Activated CD4-positive, alpha-beta T cell treated with anti-CD3 and anti-CD28 coated beads for 36 hours (primary cell): Measurements from ENCODE around the gene CRYBA2. TPM values are rescaled to one million over a fixed set of nuclear protein-coding genes. Genes with fewer than 3 reads are reported as not detected.
A peak's percentile ranks its signal among the peaks of the same experiment; 100 is the strongest.

Experiments
- ATAC-seq: fragments of 200-7000 bp; cut with Tn5 transposase; one replicate; pipeline ENCODE4 v1.10.0; 2021; ENCODE audit warnings: mild to moderate bottlenecking, moderate library complexity
- CTCF ChIA-PET: fragments of 350-600 bp; sonication (Branson Sonifier 250); formaldehyde crosslinking; loops from one replicate; lab custom pipeline; 2021; ENCODE audit warnings: antibody characterized with exemption; lab: Charles Lee
- POLR2A ChIA-PET: fragments of 350-600 bp; sonication (Branson Sonifier 250); formaldehyde crosslinking; loops from one replicate; lab custom pipeline; 2021; ENCODE audit warnings: antibody characterized with exemption, inconsistent platforms; lab: Charles Lee
- DNase-seq: peaks from one replicate; pipeline ENCODE4 v3.0.0-alpha.2; 2020
- H3K27ac Mint-ChIP-seq: one replicate; pipeline ENCODE4 v1.8.0; 2021; ENCODE audit warnings: mixed read lengths
- H3K27me3 Mint-ChIP-seq: one replicate; pipeline ENCODE4 v1.8.0; 2021; ENCODE audit warnings: mixed read lengths
- H3K36me3 Mint-ChIP-seq: one replicate; pipeline ENCODE4 v1.8.0; 2021; ENCODE audit warnings: low read depth, mixed read lengths
- H3K4me1 Mint-ChIP-seq: one replicate; pipeline ENCODE4 v1.8.0; 2021; ENCODE audit warnings: mixed read lengths
- H3K4me3 Mint-ChIP-seq: one replicate; pipeline ENCODE4 v1.8.0; 2021; ENCODE audit warnings: mild to moderate bottlenecking, moderate library complexity, mixed read lengths
- H3K9me3 Mint-ChIP-seq: one replicate; pipeline ENCODE4 v1.8.0; 2021; ENCODE audit warnings: low read depth, mixed read lengths
- intact Hi-C, 2 experiments: fragments of 100-400 bp; cut with DNase I in 1 of 2; cut with micrococcal nuclease in 1 of 2; formaldehyde crosslinking; loops; one replicate each; pipeline versions ENCODE4 v1.14.2 to v1.15.1; 2022 to 2024; cut with DNase I, micrococcal nuclease
- total RNA-seq, 2 experiments: library from RNA; stranded (reverse); gene quantifications; one replicate each; pipeline ENCODE4 v1.2.3, GENCODE V29; 2021

The CRYBA2 gene
- total RNA-seq, 2 experiments from 2014 or later: not detected

GRCh38 chr2:218961651-218962570 lies 31.3 kb downstream of the CRYBA2 start:
- POLR2A ChIA-PET: interaction anchor here (0.6 kb wide), 1 partner anchor 93 kb away, joined by 3 read pairs; no protein-coding TSS in a partner anchor
- ATAC-seq (no peak), DNase-seq (peak; percentile 51)
- CTCF ChIA-PET: interaction anchor here (0.6 to 1.8 kb wide), 6 partner anchors 14 to 96 kb away, joined by 3 to 8 read pairs (median 4); no protein-coding TSS in a partner anchor
- Mint-ChIP-seq H3K4me3 (no peak overlapping the region), H3K27ac (no peak overlapping the region), H3K4me1 (peaks cover 11% of the 10 kb centered on the region), H3K9me3 (no peaks in the 10 kb centered on the region), H3K27me3 (peaks cover 70% of the 10 kb centered on the region), H3K36me3 (no peaks in the 10 kb centered on the region)
- intact Hi-C loops: loop anchor here in 1 of 2 experiments (2.0 to 5.0 kb wide), 2 partner anchors 35 to 345 kb away; partner anchors contain the start of gene PTPRN

DNA sequence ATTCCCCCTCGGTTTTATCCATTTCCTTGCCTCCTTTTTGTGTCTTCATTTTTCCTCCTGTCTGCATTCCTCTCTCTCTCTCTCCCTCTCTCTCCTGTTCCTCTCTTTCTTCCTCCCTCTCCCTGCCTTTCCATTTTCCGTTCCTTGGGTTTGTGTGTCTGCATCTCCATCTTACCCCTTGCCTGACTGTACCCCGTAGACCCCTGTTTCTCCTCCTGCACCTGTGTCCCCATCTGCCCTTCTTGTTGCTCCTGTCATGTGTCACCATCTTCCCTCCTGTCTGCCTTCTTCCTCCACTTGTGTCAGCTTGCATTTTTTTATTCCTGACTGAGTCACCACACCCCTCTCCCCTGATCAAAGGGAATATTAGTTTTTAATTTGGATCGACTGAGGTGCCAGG lies 32.0 kb downstream of the CRYBA2 start:
- H3K36me3 Mint-ChIP-seq: no peaks in the 10 kb centered on the region
- ChIA-PET POLR2A (no interaction called here), CTCF (interaction anchor here (0.8 to 1.8 kb wide), 3 partner anchors 14 to 96 kb away, joined by 3 to 8 read pairs (median 4); no protein-coding TSS in a partner anchor)
- H3K4me3 Mint-ChIP-seq: no peak overlapping the region
- peaks cover 11% of the 10 kb centered on the region for H3K4me1 Mint-ChIP-seq
- H3K27ac Mint-ChIP-seq: no peak overlapping the region
- intact Hi-C loops: loop anchor here in 1 of 2 experiments (5.0 kb wide), 1 partner anchor 346 kb away; the partner anchor contains the start of gene PTPRN
- DNase-seq (no peak), ATAC-seq (no peak)
- H3K9me3 Mint-ChIP-seq: no peaks in the 10 kb centered on the region
- peaks cover 71% of the 10 kb centered on the region for H3K27me3 Mint-ChIP-seq

DNA sequence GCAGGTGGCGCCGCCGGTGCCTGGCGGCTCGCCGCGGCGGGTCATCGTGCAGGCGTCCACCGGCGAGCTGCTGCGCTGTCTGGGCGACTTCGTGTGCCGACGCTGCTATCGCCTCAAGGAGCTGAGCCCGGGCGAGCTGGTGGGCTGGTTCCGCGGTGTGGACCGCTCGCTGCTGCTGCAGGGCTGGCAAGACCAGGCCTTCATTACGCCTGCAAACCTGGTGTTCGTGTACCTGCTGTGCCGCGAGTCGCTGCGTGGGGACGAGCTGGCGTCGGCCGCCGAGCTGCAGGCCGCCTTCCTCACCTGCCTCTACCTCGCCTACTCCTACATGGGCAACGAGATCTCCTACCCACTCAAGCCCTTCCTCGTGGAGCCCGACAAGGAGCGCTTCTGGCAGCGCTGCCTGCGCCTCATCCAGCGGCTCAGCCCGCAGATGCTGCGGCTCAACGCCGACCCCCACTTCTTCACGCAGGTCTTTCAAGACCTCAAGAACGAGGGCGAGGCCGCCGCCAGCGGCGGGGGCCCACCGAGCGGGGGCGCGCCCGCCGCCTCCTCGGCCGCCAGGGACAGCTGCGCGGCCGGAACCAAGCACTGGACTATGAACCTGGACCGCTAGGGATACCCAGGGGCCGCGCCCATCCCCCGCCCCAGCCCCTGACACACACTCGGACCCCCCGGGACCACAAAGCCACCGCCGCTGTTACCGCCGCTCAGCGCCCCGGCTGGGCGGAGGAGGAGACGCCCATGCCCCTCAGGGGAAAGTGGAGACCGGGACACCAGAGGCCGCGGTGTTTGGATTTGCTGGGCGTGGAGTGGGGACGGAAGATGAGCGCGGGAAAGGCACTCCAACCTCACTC lies 32.7 kb downstream of the CRYBA2 start:
- no peak for ATAC-seq
- CTCF ChIA-PET: interaction anchor here (1.7 to 1.8 kb wide), 2 partner anchors 15 to 19 kb away, joined by 4 to 8 read pairs; no protein-coding TSS in a partner anchor
- POLR2A ChIA-PET: no interaction called here
- Mint-ChIP-seq H3K36me3 (no peaks in the 10 kb centered on the region), H3K27me3 (peaks cover 70% of the 10 kb centered on the region), H3K4me3 (no peak overlapping the region), H3K27ac (no peak overlapping the region), H3K9me3 (no peaks in the 10 kb centered on the region), H3K4me1 (peaks cover 11% of the 10 kb centered on the region)
- intact Hi-C loops: loop anchor here in 1 of 2 experiments (5.0 kb wide), 1 partner anchor 347 kb away; the partner anchor contains the start of gene PTPRN
- no peak for DNase-seq

- Mint-ChIP-seq H3K36me3 (no peaks in the 10 kb centered on the region), H3K4me3 (no peak overlapping the region), H3K4me1 (peaks cover 11% of the 10 kb centered on the region), H3K27ac (no peak overlapping the region), H3K9me3 (no peaks in the 10 kb centered on the region), H3K27me3 (peaks cover 73% of the 10 kb centered on the region)
- CTCF ChIA-PET: interaction anchor here (0.8 to 3.3 kb wide), 4 partner anchors 20 to 61 kb away, joined by 3 to 17 read pairs (median 6); no protein-coding TSS in a partner anchor
- intact Hi-C loops: loop anchor here (1.0 to 5.0 kb wide), 5 partner anchors 20 to 347 kb away; partner anchors contain the start of gene PTPRN (in 1 of the 2)
- POLR2A ChIA-PET: no interaction called here
- no peak for ATAC-seq
- DNase-seq: no peak
Measured at GRCh38 chr2:218959761-218960308, 33.4 kb downstream of the CRYBA2 start.

DNA sequence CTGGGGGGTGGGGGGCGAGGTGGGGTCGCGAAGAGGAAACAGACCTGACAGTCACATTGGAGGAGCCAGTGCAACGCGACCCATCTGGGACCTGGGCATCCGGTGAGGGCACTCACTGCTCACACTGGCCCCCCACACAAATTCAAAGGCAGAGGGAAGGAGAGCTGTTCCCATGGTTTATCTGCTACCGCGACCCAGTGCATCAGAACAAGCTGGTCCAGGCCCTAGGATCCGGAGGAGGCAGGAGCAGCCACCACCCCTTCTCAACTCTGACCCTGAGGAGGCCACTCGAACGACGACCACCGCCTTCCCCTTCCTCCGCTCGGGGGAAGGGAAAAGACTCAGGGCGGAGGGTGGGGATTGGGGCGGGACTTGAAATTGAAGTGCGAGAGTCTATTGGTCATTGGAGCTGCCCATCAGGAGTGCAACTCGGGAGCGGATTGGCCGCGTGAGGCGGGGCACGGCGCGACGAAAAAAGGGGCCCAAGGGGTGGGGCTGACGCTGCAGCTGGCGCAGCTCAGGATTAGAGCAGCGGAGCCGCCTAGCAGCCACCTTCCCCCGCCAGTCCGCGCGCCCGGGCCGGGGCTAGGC lies 34.0 kb downstream of the CRYBA2 start, which contains the start of gene CDK5R2:
CDK5R2 (plus strand) TSS at position 526 of the 591 bp plus-strand sequence. CDS start 155 bp downstream, outside the sequence.
- peak; percentile 89 for DNase-seq
- Mint-ChIP-seq H3K9me3 (no peaks in the 10 kb centered on the region), H3K27ac (no peak within 1 kb of the TSS), H3K4me3 (peak within 1 kb of the TSS; percentile 43), H3K27me3 (peaks cover 68% of the 10 kb centered on the region), H3K4me1 (peaks cover 11% of the 10 kb centered on the region), H3K36me3 (no peaks in the 10 kb centered on the region)
- peak; percentile 98 for ATAC-seq
- ChIA-PET POLR2A (interaction anchor here (0.6 kb wide), 1 partner anchor 50 kb away, joined by 3 read pairs; no protein-coding TSS in a partner anchor), CTCF (interaction anchor here (0.8 to 3.3 kb wide), 5 partner anchors 9 to 84 kb away, joined by 3 to 17 read pairs (median 4); no protein-coding TSS in a partner anchor)
- intact Hi-C loops: loop anchor here (1.0 to 5.0 kb wide), 4 partner anchors 21 to 87 kb away; no protein-coding TSS in a partner anchor

- peaks cover 61% of the 10 kb centered on the region for H3K27me3 Mint-ChIP-seq
- no peak overlapping the region for H3K4me3 Mint-ChIP-seq
- ATAC-seq: no peak
- no peaks in the 10 kb centered on the region for H3K9me3 Mint-ChIP-seq
- H3K36me3 Mint-ChIP-seq: no peaks in the 10 kb centered on the region
- no peak for DNase-seq
- ChIA-PET CTCF (interaction anchor here (0.9 to 3.3 kb wide), 4 partner anchors 8 to 83 kb away, joined by 3 to 17 read pairs (median 6); no protein-coding TSS in a partner anchor), POLR2A (no interaction called here)
- peaks cover 11% of the 10 kb centered on the region for H3K4me1 Mint-ChIP-seq
- intact Hi-C loops: loop anchor here in 1 of 2 experiments (5.0 kb wide), 2 partner anchors 56 to 86 kb away; no protein-coding TSS in a partner anchor
- no peak overlapping the region for H3K27ac Mint-ChIP-seq
Measured at GRCh38 chr2:218958276-218958675, 34.9 kb downstream of the CRYBA2 start.

DNA sequence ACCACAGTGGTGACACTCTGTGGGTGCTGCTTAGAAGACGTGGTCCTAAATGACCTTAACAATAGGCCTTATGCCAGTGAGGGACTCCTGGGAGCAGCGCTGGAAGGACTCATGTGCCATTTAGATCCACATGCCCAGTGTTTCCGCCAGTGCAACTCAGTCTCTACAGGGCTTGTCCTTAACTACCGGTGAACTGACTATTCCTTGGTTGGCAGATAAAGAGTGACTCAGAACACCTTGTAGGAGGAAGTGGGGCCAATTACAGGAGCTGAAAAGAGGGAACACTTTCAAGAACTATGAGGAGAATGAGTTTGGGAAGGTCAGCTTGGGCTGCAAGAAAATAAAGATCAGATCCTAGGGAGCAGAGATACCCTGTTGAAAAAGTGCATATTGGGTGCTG lies 35.6 kb downstream of the CRYBA2 start:
- no peaks in the 10 kb centered on the region for H3K9me3 Mint-ChIP-seq
- H3K27me3 Mint-ChIP-seq: peaks cover 57% of the 10 kb centered on the region
- intact Hi-C loops: loop anchor here in 1 of 2 experiments (5.0 kb wide), 2 partner anchors 55 to 85 kb away; no protein-coding TSS in a partner anchor
- H3K27ac Mint-ChIP-seq: no peak overlapping the region
- H3K36me3 Mint-ChIP-seq: no peaks in the 10 kb centered on the region
- peaks cover 11% of the 10 kb centered on the region for H3K4me1 Mint-ChIP-seq
- POLR2A ChIA-PET: no interaction called here
- no peak overlapping the region for H3K4me3 Mint-ChIP-seq
- no peak for DNase-seq
- no peak for ATAC-seq
- CTCF ChIA-PET: interaction anchor here (0.6 to 3.3 kb wide), 6 partner anchors 22 to 82 kb away, joined by 3 to 17 read pairs (median 4); no protein-coding TSS in a partner anchor

DNA sequence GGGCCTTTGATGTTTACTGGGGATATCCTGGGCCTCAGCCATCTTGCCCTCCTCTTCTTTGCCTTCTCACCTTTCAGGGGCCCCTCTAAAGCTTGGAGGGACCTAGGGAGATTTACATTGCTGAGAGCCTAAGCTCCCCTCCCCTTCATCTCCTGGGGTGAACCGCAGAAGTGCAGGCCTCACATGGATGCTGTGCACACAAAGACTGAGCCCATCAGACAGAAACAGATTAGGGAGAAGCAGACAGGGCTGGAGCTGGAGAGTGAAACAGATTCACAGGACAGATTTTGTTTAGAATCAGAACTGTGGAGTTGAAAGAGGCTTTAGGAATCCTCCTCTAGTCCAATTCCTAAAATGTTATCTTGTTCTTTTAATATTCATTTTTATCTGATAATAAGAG lies 37.2 kb downstream of the CRYBA2 start:
- ChIA-PET POLR2A (no interaction called here), CTCF (no interaction called here)
- H3K27me3 Mint-ChIP-seq: peaks cover 51% of the 10 kb centered on the region
- intact Hi-C loops: loop anchor here in 1 of 2 experiments (5.0 kb wide), 2 partner anchors 54 to 84 kb away; no protein-coding TSS in a partner anchor
- no peaks in the 10 kb centered on the region for H3K36me3 Mint-ChIP-seq
- no peak overlapping the region for H3K4me3 Mint-ChIP-seq
- DNase-seq: no peak
- no peak overlapping the region for H3K27ac Mint-ChIP-seq
- H3K4me1 Mint-ChIP-seq: peaks cover 7% of the 10 kb centered on the region
- H3K9me3 Mint-ChIP-seq: no peaks in the 10 kb centered on the region
- ATAC-seq: no peak

DNA sequence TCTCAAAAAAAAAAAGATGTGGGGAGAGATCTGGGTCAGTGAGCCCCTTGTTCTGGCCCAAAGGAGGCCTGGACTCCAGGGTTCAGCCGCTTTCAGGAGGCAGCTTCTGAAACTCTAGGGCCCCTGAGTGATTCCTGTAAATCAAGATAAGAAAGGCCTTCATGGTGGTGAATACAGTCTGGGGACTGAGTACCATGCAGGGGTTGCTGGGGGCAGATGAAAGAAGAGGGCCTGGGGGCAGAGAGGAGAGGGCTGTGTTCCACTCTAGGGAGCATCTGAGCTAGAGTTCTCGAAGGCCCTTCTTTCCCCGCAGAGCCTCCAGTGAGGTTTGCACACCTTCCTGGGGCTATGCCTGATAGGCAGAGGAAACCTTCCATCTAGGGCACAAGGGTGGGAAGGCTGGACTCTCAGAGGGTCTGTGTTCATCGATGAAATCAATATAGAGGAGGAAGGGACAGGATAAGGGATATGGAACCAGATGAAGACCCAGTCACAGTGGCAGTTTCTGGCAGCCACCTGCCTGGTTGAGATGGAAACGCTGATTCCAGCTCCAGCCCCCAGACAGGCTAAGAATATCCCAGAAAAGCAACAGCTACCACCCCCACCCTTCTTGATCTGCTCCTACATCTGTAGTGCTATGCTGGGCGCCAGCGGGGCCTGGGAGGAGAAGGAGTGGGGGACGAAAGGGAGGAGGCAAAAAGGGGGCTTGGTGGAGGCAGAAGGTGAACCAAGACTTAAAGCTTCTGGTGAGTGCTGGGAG lies 38.5 kb downstream of the CRYBA2 start:
- no peak overlapping the region for H3K4me3 Mint-ChIP-seq
- intact Hi-C loops: loop anchor here in 1 of 2 experiments (5.0 kb wide), 2 partner anchors 52 to 82 kb away; no protein-coding TSS in a partner anchor
- H3K9me3 Mint-ChIP-seq: no peaks in the 10 kb centered on the region
- H3K36me3 Mint-ChIP-seq: no peaks in the 10 kb centered on the region
- CTCF ChIA-PET: no interaction called here
- POLR2A ChIA-PET: no interaction called here
- peaks cover 2% of the 10 kb centered on the region for H3K4me1 Mint-ChIP-seq
- peaks cover 52% of the 10 kb centered on the region for H3K27me3 Mint-ChIP-seq
- H3K27ac Mint-ChIP-seq: no peak overlapping the region
- DNase-seq: no peak
- no peak for ATAC-seq
